ENCODE measurements around the gene FRAT1.
"Not testable (repeated sequence)": the region's sequence is repeated elsewhere in the genome, so short reads cannot be mapped to it uniquely, and the experiment has no call there.

Gene FRAT1

DNA sequence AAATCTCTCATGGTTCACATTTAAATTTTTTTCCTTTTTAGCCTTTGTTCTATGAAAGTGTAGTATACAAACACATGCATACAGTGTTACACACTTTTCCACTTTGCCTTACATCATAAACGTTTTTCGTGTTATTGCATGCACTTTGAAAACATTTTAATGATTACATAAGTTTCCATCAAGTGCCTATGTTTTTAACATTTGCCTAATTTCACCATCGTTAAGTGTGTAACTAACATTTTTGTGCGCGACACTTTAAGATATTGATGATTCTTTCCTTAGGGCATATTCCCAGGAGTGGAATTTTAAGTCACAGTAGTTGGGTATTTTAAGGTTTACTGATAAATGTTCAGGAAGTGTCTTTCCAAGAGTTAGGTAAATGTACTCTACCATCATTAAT lies 16.9 kb downstream of the FRAT1 start:
- Histone ChIP-seq H3K27ac (ENCODE audit: low read depth, low read length) (no peak overlapping the region), H3K4me1 (ENCODE audit: control insufficient read depth, insufficient read depth, low read length, unreplicated experiment) (peaks cover 12% of the 10 kb centered on the region), H3K4me3 (ENCODE audit: low read depth, low read length) (no peak overlapping the region)

DNA sequence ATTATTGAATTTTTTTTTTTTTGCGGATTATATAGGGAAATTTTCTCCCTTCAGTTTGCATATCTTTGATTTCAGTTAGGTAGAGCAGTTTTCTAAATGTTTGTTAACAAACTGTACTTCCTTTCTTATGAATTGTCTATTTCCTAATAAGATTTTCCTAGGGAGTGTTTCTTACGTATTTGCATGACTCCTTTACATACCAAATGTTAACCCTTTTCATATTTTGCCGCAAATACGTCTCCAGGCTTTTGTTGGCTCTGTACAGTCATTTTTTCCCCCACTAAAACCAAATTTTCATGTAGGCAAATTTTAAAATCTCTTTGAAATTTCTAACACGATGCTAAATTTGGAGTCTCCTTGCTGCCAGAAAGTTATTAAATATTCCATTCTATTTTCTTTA lies 17.4 kb downstream of the FRAT1 start:
- no peak overlapping the region for H3K27ac ChIP-seq (ENCODE audit: low read depth, low read length)
- no peak overlapping the region for H3K4me3 ChIP-seq (ENCODE audit: low read depth, low read length)
- H3K36me3 ChIP-seq (ENCODE audit: insufficient read depth, low read length): no peaks in the 10 kb centered on the region
- peaks cover 12% of the 10 kb centered on the region for H3K4me1 ChIP-seq (ENCODE audit: control insufficient read depth, insufficient read depth, low read length, unreplicated experiment)
- H3K79me2 ChIP-seq (ENCODE audit: control insufficient read depth, insufficient read depth, low read length, unreplicated experiment): peaks cover 10% of the 10 kb centered on the region
- no peak overlapping the region for H2AFZ ChIP-seq (ENCODE audit: low read length, unreplicated experiment)
- H3K27me3 ChIP-seq (ENCODE audit: insufficient read depth, low read length): peaks cover 26% of the 10 kb centered on the region

More for the DNA sequence above, 16.9 kb downstream of the FRAT1 start:
- no peaks in the 10 kb centered on the region for H3K36me3 ChIP-seq (ENCODE audit: insufficient read depth, low read length)
- H2AFZ ChIP-seq (ENCODE audit: low read length, unreplicated experiment): no peak overlapping the region
- peaks cover 26% of the 10 kb centered on the region for H3K27me3 ChIP-seq (ENCODE audit: insufficient read depth, low read length)
- peaks cover 13% of the 10 kb centered on the region for H3K79me2 ChIP-seq (ENCODE audit: control insufficient read depth, insufficient read depth, low read length, unreplicated experiment)

DNA sequence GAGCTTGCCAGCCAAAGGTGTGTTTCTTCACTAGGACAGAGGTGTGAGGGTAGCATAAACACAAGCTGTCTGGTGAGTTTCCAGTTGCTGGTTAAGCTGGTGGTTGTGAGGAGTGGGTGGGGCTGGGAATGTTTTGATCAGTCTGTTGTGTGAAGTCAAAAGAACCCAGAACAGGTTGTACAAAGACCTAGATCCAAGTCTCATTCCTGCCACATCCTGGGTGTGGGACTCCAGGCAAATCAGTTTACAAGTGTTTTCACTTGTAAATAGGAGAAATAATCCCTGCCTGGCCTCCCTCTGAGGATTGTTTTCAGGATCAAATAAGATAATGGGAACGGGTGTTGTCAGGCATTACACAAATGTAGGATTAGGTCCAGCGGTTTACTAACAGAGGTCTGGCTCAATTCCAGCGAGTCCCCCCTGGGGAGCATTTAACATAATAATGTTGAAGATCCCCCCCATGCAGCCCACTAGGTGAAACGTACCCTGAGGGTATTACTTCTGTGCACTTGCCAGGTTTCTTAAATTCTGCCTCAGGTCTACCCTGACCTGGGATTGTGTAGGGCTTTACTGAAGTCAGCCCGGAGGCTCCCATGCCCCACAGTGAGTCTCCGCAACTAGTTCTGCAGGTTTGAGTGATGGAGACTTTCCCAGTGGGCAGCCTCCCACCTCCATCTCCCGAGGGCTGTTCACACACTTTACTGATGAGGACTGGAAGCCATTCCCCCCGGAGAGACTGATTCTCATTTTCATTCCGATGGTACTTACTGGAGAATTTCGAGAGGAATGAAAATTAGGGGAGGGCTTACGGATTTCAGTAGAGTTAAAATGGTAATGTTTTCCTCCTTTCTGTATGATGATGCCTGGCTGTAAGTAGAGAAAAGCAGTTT lies 18.1 kb downstream of the FRAT1 start:
- Histone ChIP-seq H2AFZ (ENCODE audit: low read length, unreplicated experiment) (no peak overlapping the region), H3K27ac (ENCODE audit: low read depth, low read length) (no peak overlapping the region), H3K36me3 (ENCODE audit: insufficient read depth, low read length) (no peaks in the 10 kb centered on the region), H3K4me1 (ENCODE audit: control insufficient read depth, insufficient read depth, low read length, unreplicated experiment) (peaks cover 8% of the 10 kb centered on the region), H3K79me2 (ENCODE audit: control insufficient read depth, insufficient read depth, low read length, unreplicated experiment) (peaks cover 6% of the 10 kb centered on the region), H3K27me3 (ENCODE audit: insufficient read depth, low read length) (peaks cover 26% of the 10 kb centered on the region), H3K4me3 (ENCODE audit: low read depth, low read length) (no peak overlapping the region)

DNA sequence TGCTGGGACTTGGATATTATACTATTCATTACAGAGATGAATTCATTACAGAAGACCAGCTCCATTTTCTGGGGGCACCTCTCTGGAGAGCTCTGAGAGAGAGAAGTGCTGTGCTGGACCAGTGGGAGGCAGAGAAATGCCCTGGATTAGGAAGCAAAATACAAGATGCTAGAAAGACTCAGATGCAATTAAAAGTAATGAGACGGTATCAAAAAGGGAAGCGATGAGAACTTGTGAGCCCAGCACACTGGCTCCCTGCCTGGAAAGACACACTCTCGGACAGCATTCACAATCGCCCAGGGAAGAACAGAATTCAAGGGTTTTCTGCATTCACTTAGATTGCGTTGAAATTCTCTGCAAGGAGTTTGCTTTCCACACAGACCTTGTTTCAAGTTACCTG lies 19.0 kb downstream of the FRAT1 start:
- H3K27ac ChIP-seq (ENCODE audit: low read depth, low read length): no peak overlapping the region
- H3K4me1 ChIP-seq (ENCODE audit: control insufficient read depth, insufficient read depth, low read length, unreplicated experiment): peaks cover 8% of the 10 kb centered on the region
- H3K27me3 ChIP-seq (ENCODE audit: insufficient read depth, low read length): peaks cover 26% of the 10 kb centered on the region
- H2AFZ ChIP-seq (ENCODE audit: low read length, unreplicated experiment): no peak overlapping the region
- no peaks in the 10 kb centered on the region for H3K36me3 ChIP-seq (ENCODE audit: insufficient read depth, low read length)
- no peak overlapping the region for H3K4me3 ChIP-seq (ENCODE audit: low read depth, low read length)
- no peaks in the 10 kb centered on the region for H3K79me2 ChIP-seq (ENCODE audit: control insufficient read depth, insufficient read depth, low read length, unreplicated experiment)

- Histone ChIP-seq H3K4me3 (ENCODE audit: low read depth, low read length) (no peak overlapping the region), H3K36me3 (ENCODE audit: insufficient read depth, low read length) (no peaks in the 10 kb centered on the region), H3K27ac (ENCODE audit: low read depth, low read length) (no peak overlapping the region), H3K4me1 (ENCODE audit: control insufficient read depth, insufficient read depth, low read length, unreplicated experiment) (peaks cover 8% of the 10 kb centered on the region), H3K27me3 (ENCODE audit: insufficient read depth, low read length) (peaks cover 14% of the 10 kb centered on the region), H2AFZ (ENCODE audit: low read length, unreplicated experiment) (no peak overlapping the region), H3K79me2 (ENCODE audit: control insufficient read depth, insufficient read depth, low read length, unreplicated experiment) (no peaks in the 10 kb centered on the region)
Measured at GRCh38 chr10:97341416-97341815, 22.3 kb downstream of the FRAT1 start.

GRCh38 chr10:97343664-97344063 lies 24.6 kb downstream of the FRAT1 start:
- H3K27me3 ChIP-seq (ENCODE audit: insufficient read depth, low read length); H2AFZ ChIP-seq (ENCODE audit: low read length, unreplicated experiment); H3K79me2 ChIP-seq (ENCODE audit: control insufficient read depth, insufficient read depth, low read length, unreplicated experiment): not testable (repeated sequence)

DNA sequence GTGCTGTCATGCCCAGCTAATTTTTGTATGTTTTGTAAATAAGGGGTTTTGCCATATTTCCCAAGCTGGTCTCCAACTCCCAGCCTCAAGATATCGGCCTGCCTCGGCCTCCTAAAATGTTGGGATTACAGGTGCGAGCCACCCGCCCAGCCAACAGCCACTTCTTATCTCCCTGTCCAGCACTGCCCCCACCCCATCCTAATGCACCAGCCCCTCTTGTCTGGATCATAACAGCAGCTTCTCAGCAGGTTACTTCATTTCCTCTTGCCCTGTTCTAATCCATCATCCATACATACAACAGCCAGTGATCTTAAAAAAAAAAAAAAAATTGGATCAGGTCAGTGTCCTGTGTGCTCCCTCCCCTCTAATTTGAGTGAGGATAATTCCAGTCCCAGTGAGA lies 28.2 kb downstream of the FRAT1 start:
- Histone ChIP-seq H3K4me1 (ENCODE audit: control insufficient read depth, insufficient read depth, low read length, unreplicated experiment) (no peaks in the 10 kb centered on the region), H3K27me3 (ENCODE audit: insufficient read depth, low read length) (no peaks in the 10 kb centered on the region), H3K79me2 (ENCODE audit: control insufficient read depth, insufficient read depth, low read length, unreplicated experiment) (no peaks in the 10 kb centered on the region), H3K4me3 (ENCODE audit: low read depth, low read length) (no peak overlapping the region), H3K27ac (ENCODE audit: low read depth, low read length) (no peak overlapping the region), H2AFZ (ENCODE audit: low read length, unreplicated experiment) (no peak overlapping the region), H3K36me3 (ENCODE audit: insufficient read depth, low read length) (no peaks in the 10 kb centered on the region)

More at GRCh38 chr10:97343664-97344063, 24.6 kb downstream of the FRAT1 start:
- not testable (repeated sequence) for H3K4me3 ChIP-seq (ENCODE audit: low read depth, low read length); H3K27ac ChIP-seq (ENCODE audit: low read depth, low read length); H3K36me3 ChIP-seq (ENCODE audit: insufficient read depth, low read length); H3K4me1 ChIP-seq (ENCODE audit: control insufficient read depth, insufficient read depth, low read length, unreplicated experiment)

DNA sequence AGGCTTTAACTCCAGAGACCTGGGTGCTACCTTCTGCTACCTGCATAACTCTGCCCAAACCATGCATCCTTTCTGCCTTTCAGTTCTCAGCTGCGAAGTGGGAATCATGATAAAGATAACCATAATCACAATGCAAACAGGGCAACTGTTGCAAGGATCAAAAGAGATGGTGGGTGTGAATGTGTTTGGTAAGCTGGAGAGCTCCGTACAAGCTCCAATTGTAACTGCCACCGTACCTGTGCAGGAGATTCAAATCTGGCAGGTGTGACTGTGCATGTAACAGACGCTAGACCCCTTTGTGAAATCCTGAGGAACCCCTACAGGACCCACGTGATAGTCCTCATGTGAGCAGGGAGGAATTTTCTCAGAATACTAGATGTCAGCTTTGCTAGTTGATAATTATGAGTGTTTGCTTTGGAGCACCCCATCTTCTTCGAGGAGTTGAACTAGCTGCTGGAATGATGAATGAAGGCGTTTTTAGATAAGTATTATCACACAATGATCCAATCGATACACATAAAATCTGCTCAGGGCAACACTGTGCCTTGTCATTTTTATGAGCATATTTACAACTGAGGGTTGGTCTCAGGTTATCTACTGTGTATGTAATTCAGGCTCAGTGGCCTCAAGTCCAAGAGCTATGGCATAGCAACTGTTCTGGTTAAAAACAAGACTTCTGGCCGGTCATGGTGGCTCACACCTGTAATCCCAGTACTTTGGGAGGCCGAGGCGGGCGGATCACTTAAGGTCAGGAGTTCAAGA lies 30.9 kb downstream of the FRAT1 start:
- H2AFZ ChIP-seq (ENCODE audit: low read length, unreplicated experiment): no peak overlapping the region
- H3K27ac ChIP-seq (ENCODE audit: low read depth, low read length): no peak overlapping the region
- no peaks in the 10 kb centered on the region for H3K4me1 ChIP-seq (ENCODE audit: control insufficient read depth, insufficient read depth, low read length, unreplicated experiment)
- no peaks in the 10 kb centered on the region for H3K36me3 ChIP-seq (ENCODE audit: insufficient read depth, low read length)
- H3K4me3 ChIP-seq (ENCODE audit: low read depth, low read length): no peak overlapping the region
- H3K27me3 ChIP-seq (ENCODE audit: insufficient read depth, low read length): no peaks in the 10 kb centered on the region
- H3K79me2 ChIP-seq (ENCODE audit: control insufficient read depth, insufficient read depth, low read length, unreplicated experiment): no peaks in the 10 kb centered on the region

DNA sequence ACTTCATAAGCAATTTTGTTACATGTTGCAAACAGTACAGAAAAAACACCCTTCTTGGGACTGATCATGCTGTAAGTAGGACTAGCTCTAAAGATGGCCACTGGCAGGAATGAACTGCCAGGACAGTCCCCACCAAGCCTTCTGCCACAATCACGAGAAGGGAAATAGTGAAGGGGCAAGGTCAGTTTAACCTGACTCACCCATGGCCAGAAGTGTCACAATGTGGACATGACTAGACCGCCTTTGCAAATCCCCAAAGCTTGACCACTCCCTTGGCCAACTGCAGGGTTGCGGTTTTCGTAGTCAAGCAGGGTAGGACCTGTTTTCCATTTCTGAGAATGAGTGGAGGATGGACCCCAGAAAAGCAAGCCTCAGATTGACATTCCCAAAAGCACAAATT lies 34.9 kb downstream of the FRAT1 start:
- Histone ChIP-seq H3K27me3 (ENCODE audit: insufficient read depth, low read length) (no peaks in the 10 kb centered on the region), H3K4me1 (ENCODE audit: control insufficient read depth, insufficient read depth, low read length, unreplicated experiment) (no peaks in the 10 kb centered on the region), H3K27ac (ENCODE audit: low read depth, low read length) (no peak overlapping the region), H3K36me3 (ENCODE audit: insufficient read depth, low read length) (no peaks in the 10 kb centered on the region), H2AFZ (ENCODE audit: low read length, unreplicated experiment) (no peak overlapping the region), H3K79me2 (ENCODE audit: control insufficient read depth, insufficient read depth, low read length, unreplicated experiment) (no peaks in the 10 kb centered on the region), H3K4me3 (ENCODE audit: low read depth, low read length) (no peak overlapping the region)

DNA sequence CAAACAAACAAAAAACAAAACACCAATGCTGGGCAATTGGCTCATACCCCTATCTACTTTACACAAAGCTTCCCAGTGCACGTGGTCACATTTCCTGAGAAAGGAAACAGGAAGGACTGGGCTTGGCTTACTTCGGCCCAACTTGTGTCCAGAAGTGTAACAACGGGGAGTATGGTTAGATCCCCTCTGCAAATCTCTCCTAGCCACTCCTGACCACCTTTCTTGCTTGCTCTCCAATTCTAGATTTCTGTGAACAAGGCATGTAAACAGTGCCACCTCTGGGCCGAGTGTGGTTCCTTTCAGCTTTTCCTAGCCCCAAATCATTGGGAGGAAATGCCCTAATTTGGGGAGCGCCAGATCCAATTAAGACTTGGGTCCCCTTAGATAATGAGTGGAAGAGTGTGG lies 36.5 kb downstream of the FRAT1 start:
- Histone ChIP-seq H2AFZ (ENCODE audit: low read length, unreplicated experiment) (no peak overlapping the region), H3K79me2 (ENCODE audit: control insufficient read depth, insufficient read depth, low read length, unreplicated experiment) (no peaks in the 10 kb centered on the region), H3K4me3 (ENCODE audit: low read depth, low read length) (no peak overlapping the region), H3K27ac (ENCODE audit: low read depth, low read length) (no peak overlapping the region), H3K4me1 (ENCODE audit: control insufficient read depth, insufficient read depth, low read length, unreplicated experiment) (no peaks in the 10 kb centered on the region), H3K36me3 (ENCODE audit: insufficient read depth, low read length) (no peaks in the 10 kb centered on the region), H3K27me3 (ENCODE audit: insufficient read depth, low read length) (no peaks in the 10 kb centered on the region)
